Right lobe of liver (tissue), 4 donors: Measurements from ENCODE around the gene MCC.

Experiments
- CTCF ChIP-seq, 4 donors: fragments of 200-600 bp in 3 of 4; fragments of 450-650 bp in 1 of 4; IDR thresholded peaks; one replicate each; pipeline versions ENCODE4 v1.5.1 to v1.8.0; 2016 to 2022; ENCODE audit warnings: antibody characterized with exemption in 4 of 4, mild to moderate bottlenecking in 2 of 4
- POLR2A ChIP-seq: fragments of 450-650 bp; IDR thresholded peaks from one replicate; pipeline ENCODE4 v1.6.1; 2017; ENCODE audit warnings: antibody characterized with exemption, mild to moderate bottlenecking
- donor health status: DM: no; HTN: no; CAD: no.
- donor health status: DM: no; HTN: no; CAD: no.
- donor health status: DM: no; HTN: yes; CAD: no.

GRCh38 chr5:113518884-113519283 is 30.6 kb upstream of the MCC start:
- TF ChIP-seq POLR2A = no peak
- TF ChIP-seq CTCF (IDR thresholded peaks at IDR 0.05) = no peak
